Thymus (tissue), 11 donors: ENCODE results near the gene CCDC152. TPM values are rescaled to one million over a fixed set of nuclear protein-coding genes. Genes with fewer than 3 reads are reported as not detected.
A peak's percentile ranks its signal among the peaks of the same experiment; 100 is the strongest.

Experiments
- DNase-seq, 9 donors: peaks; one replicate each; pipeline ENCODE4 v3.0.0-alpha.2; 2013; ENCODE audit warnings: low spot score in 9 of 9, low read depth in 6 of 9, missing footprints in 1 of 9
- H3K27ac ChIP-seq, 2 donors: one replicate each; pipeline ENCODE4 v1.5.1; 2013; ENCODE audit warnings: control low read depth in 1 of 2, low read depth in 1 of 2, low read length in 1 of 2, mild to moderate bottlenecking in 1 of 2, moderate library complexity in 1 of 2
- H3K27me3 ChIP-seq, 2 donors: one replicate each; pipeline ENCODE4 v1.5.1; 2013; ENCODE audit warnings: low read length in 1 of 2; ENCODE audit not compliant: control insufficient read depth in 2 of 2, insufficient read depth in 1 of 2
- H3K36me3 ChIP-seq, 2 donors: one replicate each; pipeline ENCODE4 v1.5.1; 2013; ENCODE audit warnings: low read length in 1 of 2, mild to moderate bottlenecking in 1 of 2, moderate library complexity in 1 of 2; ENCODE audit not compliant: control insufficient read depth in 2 of 2, insufficient read depth in 2 of 2
- H3K4me1 ChIP-seq, 2 donors: one replicate each; pipeline ENCODE4 v1.5.1; 2013; ENCODE audit warnings: low read length in 2 of 2; ENCODE audit not compliant: control insufficient read depth in 2 of 2, insufficient read depth in 2 of 2
- H3K4me3 ChIP-seq, 2 donors: one replicate each; pipeline ENCODE4 v1.5.1; 2013; ENCODE audit warnings: low read length in 2 of 2, control low read depth in 1 of 2, mild to moderate bottlenecking in 1 of 2
- H3K9me3 ChIP-seq, 2 donors: one replicate each; pipeline ENCODE4 v1.5.1; 2013; ENCODE audit warnings: low read length in 1 of 2, mild to moderate bottlenecking in 1 of 2; ENCODE audit not compliant: control insufficient read depth in 2 of 2, insufficient read depth in 1 of 2
- WGBS: extraction: QIAGEN DNeasy Blood & Tissue Kit; methylation state at CpG from one replicate; pipeline ENCODE4 v1.1.7; 2013; 5-methylcytosine and 5-hydroxymethylcytosine counted together
- polyA plus RNA-seq: library from polyadenylated mRNA; stranded (reverse); fragments of 200-250 nt; gene quantifications from one replicate; pipeline ENCODE4 v1.2.3, GENCODE V29; 2013
- total RNA-seq: library from RNA; stranded (reverse); fragments of 120-200 nt; gene quantifications from one replicate; pipeline ENCODE4 v1.2.4, GENCODE V29; 2013
- donor health status: healthy.

CCDC152 gene
- total and polyA plus RNA-seq, 2 donors = 3.2 to 5.1 TPM

GRCh38 chr5:42745426-42745825, 11.2 kb upstream of the CCDC152 start:
- WGBS = 31% methylated on average over 4 of the region's 4 CpGs
- DNase-seq = peak in 1 of 9 donors; percentile 11

GRCh38 chr5:42745856-42746255, 10.8 kb upstream of the CCDC152 start:
- DNase-seq = no peak
- no peaks in the 10 kb centered on the region for H3K27me3 ChIP-seq
- H3K27ac ChIP-seq = no peak overlapping the region
- 98% methylated on average over 3 of the region's 3 CpGs for WGBS
- H3K36me3 ChIP-seq = no peaks in the 10 kb centered on the region
- H3K4me1 ChIP-seq = no peaks in the 10 kb centered on the region
- H3K9me3 ChIP-seq = no peaks in the 10 kb centered on the region
- H3K4me3 ChIP-seq = no peak overlapping the region

More at GRCh38 chr5:42745426-42745825, 11.2 kb upstream of the CCDC152 start:
- Histone ChIP-seq H3K36me3 (no peaks in the 10 kb centered on the region), H3K4me1 (no peaks in the 10 kb centered on the region), H3K27ac (no peak overlapping the region), H3K4me3 (no peak overlapping the region), H3K27me3 (no peaks in the 10 kb centered on the region), H3K9me3 (no peaks in the 10 kb centered on the region)

DNA sequence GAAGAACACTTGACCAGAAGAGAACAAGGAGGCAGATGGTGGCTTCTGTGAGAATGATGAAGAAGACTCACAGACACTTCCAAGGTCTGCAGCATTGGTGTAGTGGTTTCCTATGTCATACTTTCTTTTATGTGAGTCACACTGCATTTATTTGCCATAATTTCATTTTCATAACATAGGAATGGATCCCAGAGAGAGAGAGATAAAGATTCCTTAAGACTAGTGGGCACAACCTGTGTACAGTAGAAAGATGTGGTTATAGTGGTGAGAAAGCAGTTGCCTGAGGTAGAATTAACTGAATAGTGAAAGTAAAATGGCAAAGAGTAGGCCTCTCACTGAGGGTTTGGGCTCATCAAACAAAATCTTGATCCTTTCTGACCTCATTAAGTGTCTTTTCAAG, 7.6 kb upstream of the CCDC152 start:
- H3K9me3 ChIP-seq = no peaks in the 10 kb centered on the region
- H3K4me3 ChIP-seq = no peak overlapping the region
- peak in 1 of 9 donors; percentile 20 for DNase-seq
- no peaks in the 10 kb centered on the region for H3K27me3 ChIP-seq
- H3K4me1 ChIP-seq = no peaks in the 10 kb centered on the region
- H3K27ac ChIP-seq = no peak overlapping the region
- H3K36me3 ChIP-seq = no peaks in the 10 kb centered on the region

DNA sequence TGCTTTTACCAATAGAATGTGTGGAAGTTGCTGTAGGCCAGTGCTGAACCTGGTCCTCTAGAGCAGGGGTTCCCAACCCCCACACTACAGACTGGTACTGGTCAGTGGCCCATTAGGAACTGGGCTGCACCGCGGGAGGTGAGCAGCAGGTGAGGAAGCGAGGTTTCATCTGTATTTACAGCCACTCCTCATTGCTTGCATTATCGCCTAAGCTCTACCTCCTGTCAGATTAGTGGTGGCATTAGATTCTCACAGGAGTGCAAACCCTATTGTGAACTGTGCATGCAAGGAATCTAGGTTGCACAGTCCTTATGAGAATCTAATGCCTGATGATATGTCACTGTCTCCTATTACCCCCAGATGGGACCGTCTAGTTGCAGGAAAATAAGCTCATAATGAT, 6.1 kb upstream of the CCDC152 start:
- H3K27ac ChIP-seq = no peak overlapping the region
- WGBS = 100% methylated on average over 5 of the region's 5 CpGs
- H3K4me1 ChIP-seq = no peaks in the 10 kb centered on the region
- H3K9me3 ChIP-seq = no peaks in the 10 kb centered on the region
- no peaks in the 10 kb centered on the region for H3K27me3 ChIP-seq
- no peak for DNase-seq
- H3K4me3 ChIP-seq = no peak overlapping the region
- no peaks in the 10 kb centered on the region for H3K36me3 ChIP-seq

DNA sequence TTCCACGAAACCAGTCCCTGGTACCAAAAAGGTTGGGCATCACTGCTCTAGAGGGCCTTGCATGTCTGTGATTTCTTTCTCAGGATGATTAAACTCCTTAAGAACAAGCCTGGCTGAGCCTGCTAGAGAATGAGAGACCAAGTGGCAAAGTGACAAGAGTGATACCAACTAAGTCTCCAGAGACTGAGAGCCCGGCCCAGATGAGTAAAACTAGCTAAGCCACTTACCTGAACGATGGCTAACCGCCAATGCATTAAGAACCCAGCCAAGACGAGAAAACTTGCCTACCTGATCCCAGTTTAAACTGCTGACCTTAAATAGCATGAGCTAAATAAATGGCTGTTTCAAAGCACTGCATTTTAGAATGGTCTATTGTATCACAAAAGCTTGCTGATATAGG, 5.6 kb upstream of the CCDC152 start:
- no peak overlapping the region for H3K27ac ChIP-seq
- no peaks in the 10 kb centered on the region for H3K36me3 ChIP-seq
- H3K9me3 ChIP-seq = no peaks in the 10 kb centered on the region
- no peaks in the 10 kb centered on the region for H3K27me3 ChIP-seq
- 75% methylated on average over 5 of the region's 5 CpGs for WGBS
- H3K4me3 ChIP-seq = no peak overlapping the region
- no peaks in the 10 kb centered on the region for H3K4me1 ChIP-seq
- no peak for DNase-seq

DNA sequence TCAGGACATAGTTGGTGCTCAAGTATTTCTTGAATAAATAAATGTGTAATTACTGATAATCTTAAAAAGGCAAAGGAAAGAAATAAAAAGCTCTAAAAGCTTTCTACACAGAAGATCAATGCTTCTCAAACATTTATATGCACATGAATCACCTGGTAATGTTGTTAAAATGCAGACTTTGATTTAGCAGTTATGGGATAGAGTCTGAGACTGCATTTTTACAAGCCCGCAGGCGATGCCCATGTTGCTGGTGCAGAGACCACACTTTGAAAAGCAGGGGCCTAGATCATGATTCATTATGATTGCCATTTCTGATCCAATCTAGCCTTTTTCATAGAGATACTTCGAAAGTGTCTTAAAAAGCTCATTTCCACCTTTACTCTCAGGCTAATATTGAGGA, 3.5 kb upstream of the CCDC152 start:
- no peak for DNase-seq
- WGBS = 95% methylated on average over 3 of the region's 3 CpGs

GRCh38 chr5:42759456-42759855, 2.8 kb downstream of the CCDC152 start:
- Histone ChIP-seq H3K9me3 (peaks cover 0 to 2% of the 10 kb centered on the region in 2 donors), H3K27me3 (peaks cover 0 to 2% of the 10 kb centered on the region in 2 donors), H3K27ac (no peak overlapping the region), H3K4me1 (no peaks in the 10 kb centered on the region), H3K36me3 (no peaks in the 10 kb centered on the region), H3K4me3 (no peak overlapping the region)
- WGBS = 97% methylated on average over 2 of the region's 2 CpGs
- no peak for DNase-seq

More for the DNA sequence above, 3.5 kb upstream of the CCDC152 start:
- Histone ChIP-seq H3K9me3 (peaks cover 0 to 2% of the 10 kb centered on the region in 2 donors), H3K36me3 (no peaks in the 10 kb centered on the region), H3K4me3 (no peak overlapping the region), H3K27ac (no peak overlapping the region), H3K4me1 (no peaks in the 10 kb centered on the region), H3K27me3 (peaks cover 0 to 2% of the 10 kb centered on the region in 2 donors)

DNA sequence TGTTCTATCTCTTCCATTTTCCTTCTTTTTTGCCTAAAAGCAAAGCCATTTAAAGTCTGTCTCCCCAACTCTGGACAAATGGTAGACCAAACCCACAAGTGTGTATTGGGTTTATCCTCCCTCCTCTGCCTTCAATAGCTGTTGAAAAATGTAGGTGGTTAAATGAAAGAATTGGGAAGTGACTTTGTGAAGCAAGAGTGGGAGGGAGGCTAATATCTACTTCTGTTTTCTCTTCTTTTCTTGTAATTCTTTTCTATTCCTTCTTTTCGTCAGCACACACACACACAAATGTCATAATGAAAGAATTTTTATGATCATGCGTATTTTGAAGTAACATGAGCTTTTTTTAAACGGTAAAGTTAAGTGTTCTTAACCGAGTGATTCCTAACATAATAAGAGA, 3.8 kb downstream of the CCDC152 start:
- no peaks in the 10 kb centered on the region for H3K4me1 ChIP-seq
- H3K27me3 ChIP-seq = peaks cover 0 to 2% of the 10 kb centered on the region in 2 donors
- H3K36me3 ChIP-seq = no peaks in the 10 kb centered on the region
- peaks cover 0 to 2% of the 10 kb centered on the region in 2 donors for H3K9me3 ChIP-seq
- H3K4me3 ChIP-seq = no peak overlapping the region
- no peak overlapping the region for H3K27ac ChIP-seq
- no peak for DNase-seq
- WGBS = 98% methylated on average over 4 of the region's 4 CpGs

DNA sequence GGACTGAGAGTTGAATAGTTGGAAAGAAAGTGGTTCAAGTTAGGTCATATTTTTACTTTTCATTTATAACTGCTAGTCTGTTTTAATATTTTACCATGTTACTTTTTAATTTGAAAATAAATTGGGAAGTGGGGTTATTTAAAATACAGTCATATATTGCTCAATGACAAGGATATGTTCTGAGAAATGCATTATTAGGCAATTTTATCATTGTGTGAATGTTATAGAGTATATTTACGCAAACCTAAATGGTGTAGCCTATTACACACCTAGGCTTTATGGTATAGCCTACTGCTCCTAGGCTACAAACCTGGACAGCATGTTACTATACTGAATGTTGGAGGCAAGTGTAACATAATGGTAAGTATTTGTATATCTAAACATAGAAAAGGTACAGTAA, 5.2 kb downstream of the CCDC152 start:
- H3K4me1 ChIP-seq = no peaks in the 10 kb centered on the region
- peaks cover 0 to 2% of the 10 kb centered on the region in 2 donors for H3K27me3 ChIP-seq
- H3K9me3 ChIP-seq = no peaks in the 10 kb centered on the region
- WGBS = 98% methylated on average over 1 of the region's 1 CpG
- H3K36me3 ChIP-seq = no peaks in the 10 kb centered on the region
- no peak overlapping the region for H3K27ac ChIP-seq
- DNase-seq = no peak
- no peak overlapping the region for H3K4me3 ChIP-seq
